Breast epithelium (tissue), 3 donors: ENCODE results near the gene TAF15.

Experiments
- POLR2A ChIP-seq: fragments of 450-650 bp; IDR thresholded peaks from one replicate; pipeline ENCODE4 v1.6.1; 2016; ENCODE audit warnings: antibody characterized with exemption, mild to moderate bottlenecking, moderate library complexity
- TF ChIP-seq, protein P1 (sequence below), 3 donors: fragments of 450-650 bp; IDR thresholded peaks; one replicate each; pipeline ENCODE4 v1.5.1; 2016 to 2017; ENCODE audit warnings: antibody characterized with exemption in 3 of 3, mild to moderate bottlenecking in 3 of 3, moderate library complexity in 3 of 3

DNA sequence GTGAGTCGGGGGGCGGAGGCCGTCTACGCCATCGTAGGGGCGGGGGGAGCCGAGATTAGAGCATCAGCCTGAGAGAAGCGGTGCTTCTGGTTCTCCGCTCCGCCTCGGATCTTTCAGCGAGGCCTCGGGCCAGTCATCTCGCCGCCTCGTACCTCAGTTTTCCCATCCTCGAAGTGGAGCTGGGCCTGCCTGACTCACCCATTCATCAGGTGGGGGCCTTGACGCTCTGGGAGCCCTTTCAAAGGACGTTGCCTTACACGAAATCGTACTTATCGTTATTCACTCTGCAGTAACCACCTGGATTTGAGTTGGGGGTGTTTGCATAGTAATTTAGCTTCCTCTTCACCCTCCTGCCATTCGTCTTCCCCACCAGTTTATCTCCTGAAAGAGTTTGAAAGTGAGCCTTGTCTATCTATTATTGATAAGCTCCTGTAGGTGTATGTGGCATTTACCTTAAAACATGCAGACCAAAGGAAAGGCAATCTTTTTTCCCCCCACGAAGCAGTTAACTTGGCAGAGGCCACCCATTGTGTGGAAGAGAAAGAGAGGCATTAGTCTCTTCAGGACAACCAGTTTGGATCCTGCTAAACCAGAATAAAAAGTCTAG, 674 bp downstream of the TAF15 start:
- TF ChIP-seq, protein P1, sequence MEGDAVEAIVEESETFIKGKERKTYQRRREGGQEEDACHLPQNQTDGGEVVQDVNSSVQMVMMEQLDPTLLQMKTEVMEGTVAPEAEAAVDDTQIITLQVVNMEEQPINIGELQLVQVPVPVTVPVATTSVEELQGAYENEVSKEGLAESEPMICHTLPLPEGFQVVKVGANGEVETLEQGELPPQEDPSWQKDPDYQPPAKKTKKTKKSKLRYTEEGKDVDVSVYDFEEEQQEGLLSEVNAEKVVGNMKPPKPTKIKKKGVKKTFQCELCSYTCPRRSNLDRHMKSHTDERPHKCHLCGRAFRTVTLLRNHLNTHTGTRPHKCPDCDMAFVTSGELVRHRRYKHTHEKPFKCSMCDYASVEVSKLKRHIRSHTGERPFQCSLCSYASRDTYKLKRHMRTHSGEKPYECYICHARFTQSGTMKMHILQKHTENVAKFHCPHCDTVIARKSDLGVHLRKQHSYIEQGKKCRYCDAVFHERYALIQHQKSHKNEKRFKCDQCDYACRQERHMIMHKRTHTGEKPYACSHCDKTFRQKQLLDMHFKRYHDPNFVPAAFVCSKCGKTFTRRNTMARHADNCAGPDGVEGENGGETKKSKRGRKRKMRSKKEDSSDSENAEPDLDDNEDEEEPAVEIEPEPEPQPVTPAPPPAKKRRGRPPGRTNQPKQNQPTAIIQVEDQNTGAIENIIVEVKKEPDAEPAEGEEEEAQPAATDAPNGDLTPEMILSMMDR (IDR thresholded peaks at IDR 0.05): no peak
- no peak for TF ChIP-seq POLR2A
